Measurements from ENCODE around the gene GNA14.
"Not testable (repeated sequence)": the region's sequence is repeated elsewhere in the genome, so short reads cannot be mapped to it uniquely, and the experiment has no call there.

The GNA14 gene

GRCh38 chr9:77486463-77486862 lies 161.7 kb downstream of the GNA14 start:
- no peak for DNase-seq

GRCh38 chr9:77475641-77476473 lies 172.3 kb downstream of the GNA14 start:
- DNase-seq = peak; percentile 67

DNA sequence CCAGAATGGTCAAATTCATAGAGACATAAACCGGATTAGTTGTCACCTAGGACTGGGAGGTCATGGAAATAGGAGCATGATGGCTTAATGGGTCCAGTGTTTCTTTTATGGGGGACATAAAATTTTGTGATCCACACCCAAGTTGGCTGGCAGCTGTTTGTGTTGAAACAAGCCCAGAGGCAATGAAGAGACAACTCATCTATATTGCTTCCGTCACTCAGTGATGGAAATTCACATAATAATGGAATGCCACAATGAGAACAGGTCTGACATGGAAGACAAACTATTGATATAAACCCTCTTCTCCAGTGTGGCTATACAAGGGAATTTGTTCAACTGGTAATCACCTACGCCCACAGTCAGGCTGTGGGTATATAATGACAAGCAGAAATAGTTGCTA lies 173.2 kb downstream of the GNA14 start:
- DNase-seq = no peak

DNA sequence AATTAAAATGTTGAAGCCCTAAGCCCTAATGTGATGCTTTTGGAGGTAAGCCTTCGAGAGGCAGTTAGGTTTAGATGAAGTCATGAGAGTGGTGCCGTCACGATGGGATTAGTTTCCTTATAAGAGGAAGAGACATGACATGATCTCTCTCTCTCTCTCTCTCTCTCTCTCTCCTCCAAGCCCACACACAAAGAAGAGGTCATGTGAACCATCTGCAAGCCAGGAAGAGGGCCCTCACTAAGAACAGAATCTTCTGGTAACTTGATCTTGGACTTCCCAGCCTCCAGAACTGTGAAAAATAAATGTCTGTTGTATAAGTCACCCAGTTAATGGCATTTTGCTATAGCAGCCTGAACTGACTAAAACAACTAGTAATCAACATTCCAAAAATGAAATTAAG lies 175.5 kb downstream of the GNA14 start:
- DNase-seq = no peak

DNA sequence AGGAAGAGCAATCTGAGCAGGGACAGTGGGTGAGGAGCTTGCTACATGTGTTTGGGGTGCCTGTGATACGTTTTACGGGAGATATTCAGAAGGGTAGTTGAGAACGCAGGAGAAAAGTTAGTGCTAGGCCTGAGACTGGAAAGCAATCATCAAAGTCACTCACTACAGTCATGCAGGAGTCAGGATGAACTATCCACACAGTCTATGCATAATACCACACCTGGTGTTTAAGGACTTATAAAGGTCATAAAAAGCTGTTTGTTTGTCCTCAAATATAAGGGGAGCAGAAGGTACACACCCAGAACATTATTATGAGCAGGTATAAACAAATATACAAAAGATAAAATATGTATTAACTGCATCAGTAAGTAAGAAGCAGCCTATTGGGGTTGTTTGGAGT lies 176.6 kb downstream of the GNA14 start:
- DNase-seq = no peak

DNA sequence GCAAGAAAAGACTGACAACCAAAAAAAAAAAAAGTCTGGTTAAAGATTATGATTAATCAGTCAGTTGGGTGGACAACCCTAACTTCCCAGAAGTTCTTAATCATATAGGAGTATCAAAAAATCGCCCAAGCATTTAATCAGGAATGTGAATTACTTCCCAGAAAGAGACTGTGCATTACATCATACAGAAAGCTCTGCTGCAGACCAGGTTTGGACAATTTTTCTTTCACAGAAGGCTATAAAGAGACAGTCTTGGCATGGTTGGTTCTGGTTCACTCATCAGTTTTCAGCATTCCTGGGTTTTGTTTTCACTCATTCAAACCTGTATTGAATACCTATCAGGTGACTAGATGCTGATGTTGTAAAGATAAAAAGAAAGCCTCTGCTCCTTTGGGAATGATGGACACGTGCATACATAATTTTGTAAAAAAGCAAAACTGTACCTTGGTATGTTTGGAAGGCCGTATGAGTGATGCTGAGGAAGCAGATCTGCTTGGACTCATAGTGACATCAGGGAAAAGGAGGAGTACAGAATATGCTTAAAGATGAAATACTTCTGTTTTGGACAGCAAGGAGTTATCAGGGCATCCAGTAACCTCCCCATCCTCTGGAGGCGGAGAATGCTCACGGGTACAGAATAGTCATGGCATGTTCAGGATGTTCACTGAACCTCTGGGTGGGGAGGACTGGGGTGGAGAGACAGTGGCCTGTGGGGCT lies 178.4 kb downstream of the GNA14 start:
- no peak for DNase-seq

GRCh38 chr9:77464661-77465060 lies 183.5 kb downstream of the GNA14 start:
- DNase-seq = no peak

DNA sequence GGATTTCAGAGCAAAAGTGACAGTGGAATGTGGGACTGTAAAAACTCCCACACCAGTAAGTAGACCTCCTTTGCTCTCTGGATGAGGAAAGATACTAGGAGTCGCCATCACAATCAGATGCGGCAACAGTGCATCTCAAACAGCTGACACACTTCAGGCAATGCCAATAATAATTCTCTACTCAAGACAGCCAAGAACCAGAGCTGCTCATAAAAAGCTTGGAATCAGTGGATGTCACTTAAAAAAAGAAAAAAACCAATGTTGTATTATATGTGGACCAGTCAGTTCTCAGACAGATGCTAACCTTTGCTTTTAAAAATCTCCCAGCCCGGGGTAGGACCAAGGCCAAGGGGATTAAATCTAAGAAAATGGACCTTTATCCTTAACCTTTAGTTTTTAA lies 185.0 kb downstream of the GNA14 start:
- DNase-seq = no peak

- no peak for DNase-seq
Measured at GRCh38 chr9:77462066-77462465, 186.1 kb downstream of the GNA14 start.

- no peak for DNase-seq
Measured at GRCh38 chr9:77460938-77461337, 187.2 kb downstream of the GNA14 start.

- peak; percentile 76 for DNase-seq
Measured at GRCh38 chr9:77457916-77458592, 190.1 kb downstream of the GNA14 start.

DNA sequence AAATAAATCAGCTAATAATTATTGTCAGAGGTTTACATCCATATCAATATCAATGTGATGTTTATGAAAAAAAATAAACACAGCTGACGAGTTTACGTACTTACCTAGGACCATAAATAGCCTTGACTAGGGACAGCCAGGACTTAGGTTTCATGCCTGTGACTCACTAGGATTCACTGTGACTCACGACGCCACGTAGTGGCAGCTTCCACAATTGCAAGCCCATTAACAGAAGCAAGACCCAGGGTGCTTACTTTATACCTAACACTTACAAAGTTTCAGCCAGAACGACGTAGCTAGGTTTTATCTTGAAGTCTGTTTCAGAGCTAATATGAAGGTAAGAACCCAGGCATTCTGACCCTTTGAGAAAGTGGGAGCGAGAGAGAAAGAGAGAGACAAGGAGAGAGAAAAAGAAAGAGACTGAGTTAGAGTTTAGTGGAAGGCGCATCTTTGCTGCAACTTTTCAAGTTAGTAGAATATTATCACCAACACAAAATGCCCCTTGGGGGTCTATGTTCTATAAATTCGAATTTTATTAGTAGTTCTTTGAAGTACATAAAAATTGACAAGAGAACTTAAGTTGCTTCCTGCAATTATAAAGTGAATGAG lies 191.2 kb downstream of the GNA14 start:
- DNase-seq = peak; percentile 89

GRCh38 chr9:77455312-77455927 lies 192.7 kb downstream of the GNA14 start:
- peak; percentile 62 for DNase-seq

DNA sequence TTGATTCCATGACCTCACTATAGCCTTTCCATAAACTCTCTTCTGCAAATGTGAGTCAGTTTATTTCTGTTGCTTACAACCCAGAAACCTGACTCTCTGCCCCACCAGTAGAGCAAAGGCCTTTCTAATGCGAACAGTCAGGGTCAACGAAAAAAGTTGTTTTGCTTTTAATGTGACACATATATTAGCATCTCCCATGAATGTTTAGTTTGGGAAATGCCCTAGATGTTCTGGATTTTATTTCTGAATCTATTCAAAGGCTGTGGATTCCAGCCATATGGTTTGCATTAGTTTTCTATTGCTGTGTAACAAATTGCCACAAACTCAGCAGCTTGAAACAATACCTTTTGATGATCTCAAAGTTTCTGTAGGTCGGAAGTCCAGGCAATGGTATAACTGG lies 193.5 kb downstream of the GNA14 start:
- no peak for DNase-seq

DNA sequence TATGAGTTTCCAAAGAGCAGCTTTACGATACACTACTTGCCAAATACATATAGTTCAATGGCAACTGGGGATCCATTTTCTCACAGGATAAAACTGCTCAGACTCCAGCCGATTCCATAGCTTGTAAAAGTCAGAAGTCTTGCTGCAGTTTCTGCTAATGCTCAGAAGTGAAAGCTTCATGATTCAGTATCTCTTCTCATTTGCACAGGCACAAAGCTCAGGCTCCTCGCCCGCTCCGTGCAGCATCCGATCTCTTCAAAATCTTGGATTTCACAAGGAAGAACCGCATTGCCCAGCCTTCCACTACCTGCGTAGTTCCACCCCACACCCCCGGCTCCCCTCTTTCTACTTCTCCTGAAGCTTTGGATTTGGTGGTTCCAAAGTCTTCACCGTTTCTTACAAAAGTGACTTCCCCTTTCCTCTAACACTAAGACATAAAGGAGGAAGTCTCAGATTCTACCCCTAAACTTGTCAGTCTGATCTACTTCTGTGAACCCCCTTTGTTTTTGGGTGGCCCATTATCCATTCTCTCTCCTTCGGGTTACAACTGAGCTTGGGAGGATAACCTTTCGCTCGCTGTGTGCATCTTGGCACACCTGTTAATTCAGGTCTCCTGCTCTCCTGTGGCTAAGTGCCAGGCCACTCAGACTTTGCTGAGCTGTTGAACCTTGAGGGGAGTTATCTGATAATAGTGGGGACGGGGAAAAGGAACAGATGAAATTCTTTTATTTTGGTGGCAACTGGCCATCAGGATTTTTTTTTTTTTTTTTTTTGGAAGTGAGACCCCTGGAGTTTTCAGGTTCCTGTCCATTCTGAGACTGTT lies 194.1 kb downstream of the GNA14 start:
- DNase-seq = no peak

DNA sequence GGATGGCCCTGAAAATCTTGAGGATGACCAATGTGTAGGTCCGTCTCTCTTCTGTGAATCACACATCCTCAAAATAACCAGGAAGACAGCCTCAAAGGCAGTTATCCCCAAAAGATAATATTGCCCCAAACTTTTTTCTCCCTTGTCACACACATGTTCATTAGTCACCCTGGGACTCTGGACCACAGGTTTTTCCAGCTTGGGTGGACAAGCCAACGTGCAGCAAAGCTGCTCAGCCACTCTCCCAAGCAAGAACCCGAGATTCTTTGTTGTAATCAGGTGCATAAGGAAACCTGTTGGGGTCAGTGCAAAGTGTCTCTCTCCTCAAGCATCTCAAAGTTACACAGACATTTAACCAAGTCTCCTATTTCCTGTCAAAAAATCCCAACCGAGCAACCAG lies 196.6 kb downstream of the GNA14 start:
- no peak for DNase-seq

- no peak for DNase-seq
Measured at GRCh38 chr9:77450085-77450475, 198.0 kb downstream of the GNA14 start.

GRCh38 chr9:77449240-77450084 lies 198.7 kb downstream of the GNA14 start:
- no peak for DNase-seq

- DNase-seq = no peak
Measured at GRCh38 chr9:77447646-77448045, 200.5 kb downstream of the GNA14 start.

DNA sequence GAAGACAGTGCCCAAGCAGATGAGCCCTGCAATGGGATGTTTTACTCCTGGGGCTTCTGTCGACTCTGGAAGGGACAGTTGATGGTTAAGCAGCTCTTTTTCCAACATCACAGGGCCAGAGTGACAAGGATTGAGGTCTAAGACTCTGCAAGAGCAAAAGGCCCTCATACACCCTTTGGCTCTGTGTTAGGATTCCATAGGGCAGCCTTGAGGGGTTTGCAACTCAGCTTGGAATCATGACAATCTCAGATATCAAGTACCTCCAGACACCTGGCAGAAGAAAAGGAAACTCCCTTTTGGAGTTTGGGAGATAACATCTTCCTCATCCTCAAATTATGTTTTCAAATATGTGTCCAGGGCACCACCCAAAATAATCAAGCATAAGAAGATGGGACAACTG lies 205.7 kb downstream of the GNA14 start:
- no peak for DNase-seq

DNA sequence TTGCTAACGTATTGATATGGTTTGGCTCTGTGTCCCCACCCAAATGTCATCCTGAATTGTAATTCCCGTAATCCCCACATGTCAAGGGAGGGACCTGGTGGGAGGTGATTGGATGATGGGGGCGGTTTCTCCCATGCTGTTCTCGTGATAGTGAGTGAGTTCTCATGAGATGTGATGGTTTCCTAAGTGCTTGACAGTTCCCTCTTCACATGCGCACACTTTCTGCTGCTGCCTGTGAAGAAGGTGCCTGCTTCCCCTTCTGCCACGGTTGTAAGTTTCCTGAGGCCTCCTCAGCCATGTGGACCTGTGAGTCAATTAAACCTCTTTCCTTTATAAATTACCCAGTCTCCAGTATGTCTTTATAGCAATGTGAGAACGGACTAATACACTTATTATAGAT lies 207.0 kb downstream of the GNA14 start:
- not testable (repeated sequence) for DNase-seq
